Trophoblast cell (in vitro differentiated cells and primary cell): ENCODE measurements around the gene S100A3.
A peak's percentile ranks its signal among the peaks of the same experiment; 100 is the strongest.

ENCODE experiments used
- DNase-seq, 2 donors: peaks; one replicate each; pipeline ENCODE4 v3.0.0-alpha.2; 2016
- H2AFZ ChIP-seq: 2 replicates; pipeline ENCODE4 v1.6.1; 2013; ENCODE audit warnings: low read length, moderate library complexity, mild to moderate bottlenecking; ENCODE audit not compliant: insufficient read depth, poor library complexity
- H2AK5ac ChIP-seq: 2 replicates; pipeline ENCODE4 v1.6.1; 2013; ENCODE audit warnings: mild to moderate bottlenecking, low read length
- H2BK120ac ChIP-seq: 2 replicates; pipeline ENCODE4 v1.6.1; 2013; ENCODE audit warnings: low read length, mild to moderate bottlenecking, moderate library complexity; ENCODE audit not compliant: insufficient read depth, poor library complexity
- H2BK12ac ChIP-seq: 2 replicates; pipeline ENCODE4 v1.6.1; 2013; ENCODE audit warnings: mild to moderate bottlenecking, low read length, moderate library complexity
- H2BK5ac ChIP-seq: 2 replicates; pipeline ENCODE4 v1.6.1; 2013; ENCODE audit warnings: low read length, low read depth, moderate library complexity, mild to moderate bottlenecking; ENCODE audit not compliant: poor library complexity
- H3K14ac ChIP-seq: 2 replicates; pipeline ENCODE4 v1.6.1; 2013; ENCODE audit warnings: mild to moderate bottlenecking, low read length
- H3K18ac ChIP-seq: 2 replicates; pipeline ENCODE4 v1.6.1; 2013; ENCODE audit warnings: mild to moderate bottlenecking, low read length
- H3K23ac ChIP-seq: 2 replicates; pipeline ENCODE4 v1.6.1; 2013; ENCODE audit warnings: low read length
- H3K27ac ChIP-seq: 2 replicates; pipeline ENCODE4 v1.5.1; 2013; ENCODE audit warnings: low read depth, mild to moderate bottlenecking, inconsistent platforms, low read length, moderate library complexity
- H3K27me3 ChIP-seq: 2 replicates; pipeline ENCODE4 v1.6.1; 2013; ENCODE audit warnings: inconsistent platforms, mild to moderate bottlenecking, low read length, moderate library complexity; ENCODE audit not compliant: insufficient read depth
- H3K36me3 ChIP-seq, 2 experiments: 1 replicate in 1 of 2; 2 replicates in 1 of 2; pipeline ENCODE4 v1.6.1; 2013; ENCODE audit warnings: low read length in 2 of 2, mild to moderate bottlenecking in 2 of 2, moderate library complexity in 1 of 2; ENCODE audit not compliant: insufficient read depth in 2 of 2, control insufficient read depth in 1 of 2
- H3K4ac ChIP-seq: 2 replicates; pipeline ENCODE4 v1.6.1; 2013; ENCODE audit warnings: low read depth, mild to moderate bottlenecking, low read length, moderate library complexity
- H3K4me1 ChIP-seq, 2 experiments: 1 replicate in 1 of 2; 2 replicates in 1 of 2; pipeline ENCODE4 v1.6.1; 2013; ENCODE audit warnings: low read length in 2 of 2, mild to moderate bottlenecking in 2 of 2, moderate library complexity in 1 of 2; ENCODE audit not compliant: insufficient read depth in 2 of 2, control insufficient read depth in 1 of 2
- H3K4me2 ChIP-seq: 2 replicates; pipeline ENCODE4 v1.6.1; 2013; ENCODE audit warnings: inconsistent platforms, mild to moderate bottlenecking, low read length, moderate library complexity
- H3K4me3 ChIP-seq: 2 replicates; pipeline ENCODE4 v1.5.1; 2013; ENCODE audit warnings: mild to moderate bottlenecking, low read depth, low read length, inconsistent platforms
- H3K79me1 ChIP-seq: one replicate; pipeline ENCODE4 v1.6.1; 2013; ENCODE audit warnings: low read length
- H3K79me2 ChIP-seq: 2 replicates; pipeline ENCODE4 v1.6.1; 2013; ENCODE audit warnings: low read length, mild to moderate bottlenecking; ENCODE audit not compliant: control insufficient read depth, insufficient read depth, poor library complexity
- H3K9ac ChIP-seq: 2 replicates; pipeline ENCODE4 v1.6.1; 2013; ENCODE audit warnings: mild to moderate bottlenecking, low read length
- H3K9me3 ChIP-seq: 2 replicates; pipeline ENCODE4 v1.6.1; 2013; ENCODE audit warnings: low read depth, mild to moderate bottlenecking, control low read depth, inconsistent platforms, low read length; ENCODE audit not compliant: insufficient read depth
- H4K12ac ChIP-seq: 2 replicates; pipeline ENCODE4 v1.6.1; 2013; ENCODE audit warnings: low read depth, mild to moderate bottlenecking, low read length, moderate library complexity
- H4K8ac ChIP-seq: 2 replicates; pipeline ENCODE4 v1.6.1; 2013; ENCODE audit warnings: low read depth, mild to moderate bottlenecking, low read length, moderate library complexity
- H4K91ac ChIP-seq: one replicate; pipeline ENCODE4 v1.6.1; 2013; ENCODE audit warnings: low read depth, mild to moderate bottlenecking, low read length, moderate library complexity
- WGBS: extraction: QIAGEN DNeasy Blood & Tissue Kit; methylation state at CpG from one replicate; pipeline ENCODE4 v1.1.7; 2013; ENCODE audit warnings: missing lambda C conversion rate; ENCODE audit not compliant: insufficient read length, insufficient coverage; ENCODE audit errors: extremely low coverage; 5-methylcytosine and 5-hydroxymethylcytosine counted together

The S100A3 gene

DNA sequence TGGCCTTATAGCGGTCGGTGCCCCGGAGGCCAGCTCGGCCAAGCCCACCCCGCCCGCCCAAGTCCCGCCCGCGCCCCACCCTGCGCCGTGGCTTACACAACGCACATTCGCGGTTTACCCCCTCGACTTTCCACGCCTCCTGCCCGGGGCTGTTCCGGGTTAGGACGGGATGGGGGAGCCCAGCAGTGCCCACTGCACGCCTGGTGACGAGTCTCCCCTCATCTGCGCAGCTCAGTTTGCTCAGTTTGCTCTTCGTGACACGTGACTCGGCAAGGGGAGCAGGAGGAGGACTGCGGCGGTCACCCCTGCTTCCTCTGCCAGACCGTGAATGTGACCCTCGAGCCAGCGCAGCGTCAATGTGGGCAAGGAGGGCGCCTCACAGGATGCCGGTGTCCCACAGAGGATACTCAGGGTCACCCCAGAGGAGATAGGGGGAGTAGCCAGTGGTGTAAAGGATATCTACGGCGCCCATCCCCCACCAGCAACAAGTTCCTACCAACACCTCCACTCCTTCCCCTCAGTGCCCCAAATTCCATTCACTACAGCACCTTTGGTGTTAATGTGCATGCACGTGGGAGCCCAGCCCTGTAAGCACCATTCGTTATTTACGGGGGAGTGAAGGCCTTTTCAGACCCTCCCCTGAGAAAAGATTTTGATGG is 12.9 kb downstream of the S100A3 start:
- Histone ChIP-seq H3K23ac (no peak overlapping the region), H3K79me1 (peaks cover 31% of the 10 kb centered on the region), H3K4me3 (no peak overlapping the region), H3K36me3 (no peaks in the 10 kb centered on the region), H3K4ac (peak overlapping the region; percentile 24), H2AK5ac (peak overlapping the region; percentile 49), H2AFZ (peak overlapping the region; percentile 32), H3K14ac (peak overlapping the region; percentile 63), H3K18ac (peak overlapping the region; percentile 31), H2BK12ac (peak overlapping the region; percentile 84), H3K9ac (no peak overlapping the region), H4K8ac (peak overlapping the region; percentile 11), H3K27me3 (no peaks in the 10 kb centered on the region), H4K12ac (no peak overlapping the region), H2BK5ac (no peak overlapping the region), H2BK120ac (peak overlapping the region; percentile 40), H4K91ac (peak overlapping the region; percentile 71), H3K4me2 (peak overlapping the region; percentile 38), H3K79me2 (no peaks in the 10 kb centered on the region), H3K4me1 (peaks cover 27 to 38% of the 10 kb centered on the region in 2 experiments), H3K27ac (no peak overlapping the region), H3K9me3 (no peaks in the 10 kb centered on the region)
- no CpG with 5 or more reads among the region's 38 CpGs for WGBS
- peak; percentile 59 to 76 for DNase-seq

DNA sequence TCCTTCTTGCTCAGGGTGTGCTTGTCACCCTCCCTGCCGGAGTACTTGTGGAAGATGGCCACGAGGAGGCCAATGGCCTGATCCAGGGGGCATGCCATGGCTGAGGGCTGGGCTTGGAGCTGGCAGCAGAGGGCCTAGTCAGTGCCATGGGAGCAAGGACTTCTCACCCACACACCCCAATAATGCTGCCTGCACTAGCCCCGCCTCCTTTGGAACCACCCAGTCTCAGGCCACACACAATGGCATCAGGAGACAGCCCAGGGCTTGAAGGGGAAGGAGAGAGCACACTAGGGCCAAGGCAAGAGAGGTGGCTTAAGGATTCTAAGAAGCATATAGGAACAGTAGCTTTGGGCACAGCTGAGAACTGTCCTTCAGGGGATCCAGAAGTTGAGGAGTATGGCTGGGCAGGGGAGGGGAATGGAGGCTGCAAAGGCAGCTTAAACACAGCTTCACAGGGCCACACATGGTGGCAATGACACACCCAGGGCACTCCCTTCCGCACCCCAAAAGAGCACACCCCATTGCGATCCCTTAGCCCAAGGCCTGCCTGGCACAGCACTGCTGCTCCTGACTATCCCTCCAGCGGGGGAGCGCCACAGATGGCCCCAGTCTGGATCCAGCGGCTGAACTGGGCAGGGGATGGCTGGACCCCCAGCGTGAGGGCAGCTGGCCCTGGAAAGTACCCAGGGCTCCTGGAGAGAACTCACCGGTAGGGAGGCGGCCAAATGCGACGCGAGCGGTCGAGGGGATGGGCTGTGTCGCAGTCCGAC is 13.6 kb downstream of the S100A3 start, which contains the start of gene S100A6:
S100A6 (minus strand) TSS at position 750 of the 770 bp plus-strand sequence; CDS start at position 98, 652 bp downstream.
- no peaks in the 10 kb centered on the region for H3K36me3 ChIP-seq
- H3K9ac ChIP-seq, result no peak within 1 kb of the TSS
- peak within 1 kb of the TSS; percentile 63 for H3K14ac ChIP-seq
- H4K91ac ChIP-seq, result peak within 1 kb of the TSS; percentile 71
- no peaks in the 10 kb centered on the region for H3K9me3 ChIP-seq
- H2BK5ac ChIP-seq, result no peak within 1 kb of the TSS
- peak within 1 kb of the TSS; percentile 49 for H2AK5ac ChIP-seq
- H3K4me1 ChIP-seq, result peaks cover 27 to 36% of the 10 kb centered on the region in 2 experiments
- H3K4me3 ChIP-seq, result peak within 1 kb of the TSS; percentile 32
- H3K79me1 ChIP-seq, result peaks cover 31% of the 10 kb centered on the region
- H3K79me2 ChIP-seq, result no peaks in the 10 kb centered on the region
- H2AFZ ChIP-seq, result peak within 1 kb of the TSS; percentile 32
- peak within 1 kb of the TSS; percentile 40 for H2BK120ac ChIP-seq
- H3K27ac ChIP-seq, result no peak within 1 kb of the TSS
- H2BK12ac ChIP-seq, result peak within 1 kb of the TSS; percentile 90
- WGBS, result no CpG with 5 or more reads among the region's 18 CpGs
- H3K4ac ChIP-seq, result peak within 1 kb of the TSS; percentile 24
- H3K27me3 ChIP-seq, result no peaks in the 10 kb centered on the region
- peak within 1 kb of the TSS; percentile 38 for H3K4me2 ChIP-seq
- peak within 1 kb of the TSS; percentile 23 for H4K8ac ChIP-seq
- H4K12ac ChIP-seq, result peak within 1 kb of the TSS; percentile 10
- peak in 1 of 2 donors; percentile 23 for DNase-seq
- peak within 1 kb of the TSS; percentile 43 for H3K18ac ChIP-seq
- H3K23ac ChIP-seq, result no peak within 1 kb of the TSS

DNA sequence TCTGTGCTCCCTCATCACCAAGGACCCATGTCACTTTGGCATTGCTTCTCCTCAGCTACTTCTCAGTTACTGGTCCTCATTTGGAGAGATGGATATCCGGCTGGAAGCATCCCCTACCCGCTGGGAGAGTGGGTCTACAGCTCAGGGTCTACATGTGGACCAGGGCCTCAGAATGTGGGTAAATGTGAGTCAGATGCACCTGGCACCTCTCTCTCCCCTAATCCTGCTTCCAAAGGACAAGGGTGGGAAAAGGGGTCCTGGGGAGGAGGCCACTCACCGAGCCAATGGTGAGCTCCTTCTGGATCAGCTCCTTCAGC is 14.2 kb downstream of the S100A3 start:
- no peak overlapping the region for H3K4ac ChIP-seq
- no peaks in the 10 kb centered on the region for H3K27me3 ChIP-seq
- DNase-seq, result no peak
- no peaks in the 10 kb centered on the region for H3K9me3 ChIP-seq
- H3K79me1 ChIP-seq, result peaks cover 30% of the 10 kb centered on the region
- WGBS, result no CpG with 5 or more reads among the region's 3 CpGs
- no peak overlapping the region for H3K9ac ChIP-seq
- peak overlapping the region; percentile 45 for H3K14ac ChIP-seq
- no peak overlapping the region for H4K12ac ChIP-seq
- no peak overlapping the region for H2AFZ ChIP-seq
- H4K91ac ChIP-seq, result peak overlapping the region; percentile 49
- no peak overlapping the region for H3K27ac ChIP-seq
- no peak overlapping the region for H3K18ac ChIP-seq
- no peaks in the 10 kb centered on the region for H3K36me3 ChIP-seq
- no peak overlapping the region for H2BK5ac ChIP-seq
- no peak overlapping the region for H4K8ac ChIP-seq
- peak overlapping the region; percentile 48 for H2AK5ac ChIP-seq
- H3K23ac ChIP-seq, result no peak overlapping the region
- H2BK120ac ChIP-seq, result peak overlapping the region; percentile 9
- peak overlapping the region; percentile 90 for H2BK12ac ChIP-seq
- H3K4me3 ChIP-seq, result peak overlapping the region; percentile 32
- H3K79me2 ChIP-seq, result no peaks in the 10 kb centered on the region
- H3K4me1 ChIP-seq, result peaks cover 27 to 35% of the 10 kb centered on the region in 2 experiments
- no peak overlapping the region for H3K4me2 ChIP-seq

DNA sequence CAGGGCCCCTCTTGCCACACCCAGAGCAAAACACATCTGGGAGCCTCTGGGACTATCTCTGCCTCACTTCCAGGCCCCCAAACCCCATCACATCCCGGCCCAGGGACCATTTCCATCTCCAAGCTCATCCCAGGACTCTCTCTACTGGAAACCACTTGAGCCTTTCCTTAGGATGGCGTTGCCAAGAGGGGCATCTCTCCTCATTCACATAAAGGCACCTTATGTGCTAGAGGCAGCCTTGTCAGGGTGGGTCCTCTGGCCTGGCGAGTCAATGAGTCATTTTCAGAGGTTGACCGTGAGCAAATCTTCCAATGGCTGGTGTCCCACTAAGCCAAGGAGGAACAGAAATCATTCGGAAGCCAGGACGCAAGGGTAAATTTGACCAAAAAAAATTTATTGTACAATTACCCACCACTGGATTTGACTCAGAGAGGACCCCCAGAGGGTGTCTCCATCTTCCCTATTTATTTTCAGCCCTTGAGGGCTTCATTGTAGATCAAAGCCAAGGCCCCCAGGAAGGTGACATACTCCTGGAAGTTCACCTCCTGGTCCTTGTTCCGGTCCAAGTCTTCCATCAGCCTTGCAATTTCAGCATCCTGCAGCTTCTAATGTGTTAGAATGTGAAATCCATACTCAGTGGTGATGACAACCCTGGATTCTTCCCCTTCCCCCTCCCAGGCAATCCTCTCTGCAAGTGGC is 14.7 kb downstream of the S100A3 start:
- peak overlapping the region; percentile 93 for H4K91ac ChIP-seq
- no peak overlapping the region for H3K23ac ChIP-seq
- H2AFZ ChIP-seq, result no peak overlapping the region
- H3K18ac ChIP-seq, result peak overlapping the region; percentile 36
- H3K27ac ChIP-seq, result no peak overlapping the region
- DNase-seq, result peak in 1 of 2 donors; percentile 29
- H3K4me2 ChIP-seq, result no peak overlapping the region
- no peaks in the 10 kb centered on the region for H3K36me3 ChIP-seq
- no peak overlapping the region for H4K12ac ChIP-seq
- peak overlapping the region; percentile 12 for H3K4ac ChIP-seq
- H2BK12ac ChIP-seq, result peak overlapping the region; percentile 66
- no peaks in the 10 kb centered on the region for H3K9me3 ChIP-seq
- peak overlapping the region; percentile 27 for H4K8ac ChIP-seq
- H3K79me1 ChIP-seq, result peaks cover 27% of the 10 kb centered on the region
- no peak overlapping the region for H3K4me3 ChIP-seq
- H3K14ac ChIP-seq, result peak overlapping the region; percentile 30
- peak overlapping the region; percentile 26 for H2AK5ac ChIP-seq
- no CpG with 5 or more reads among the region's 7 CpGs for WGBS
- H2BK5ac ChIP-seq, result peak overlapping the region; percentile 2
- H3K27me3 ChIP-seq, result no peaks in the 10 kb centered on the region
- H3K4me1 ChIP-seq, result peaks cover 27 to 35% of the 10 kb centered on the region in 2 experiments
- H2BK120ac ChIP-seq, result peak overlapping the region; percentile 85
- no peaks in the 10 kb centered on the region for H3K79me2 ChIP-seq
- no peak overlapping the region for H3K9ac ChIP-seq
